ENCODE measurements around the gene MAOA.
"Not testable (repeated sequence)": the region's sequence is repeated elsewhere in the genome, so short reads cannot be mapped to it uniquely, and the experiment has no call there.

The MAOA gene

GRCh38 chrX:43661521-43662240 is 5.6 kb downstream of the MAOA start:
- peak; percentile 74 for DNase-seq (ENCODE audit: low read depth)
- no peak overlapping the region for H3K4me3 ChIP-seq (ENCODE audit: low read depth, low read length)

GRCh38 chrX:43663173-43663572 is 7.1 kb downstream of the MAOA start:
- no peak for DNase-seq (ENCODE audit: low read depth)
- no peak for TF ChIP-seq CTCF (conservative IDR thresholded peaks at IDR 0.05; ENCODE audit: low read depth, low read length)
- H3K4me3 ChIP-seq (ENCODE audit: low read depth, low read length) = no peak overlapping the region

More at GRCh38 chrX:43661521-43662240, 5.6 kb downstream of the MAOA start:
- no peak for TF ChIP-seq CTCF (conservative IDR thresholded peaks at IDR 0.05; ENCODE audit: low read depth, low read length)

GRCh38 chrX:43664258-43664657 is 8.2 kb downstream of the MAOA start:
- no peak for TF ChIP-seq CTCF (conservative IDR thresholded peaks at IDR 0.05; ENCODE audit: low read depth, low read length)
- H3K4me3 ChIP-seq (ENCODE audit: low read depth, low read length) = no peak overlapping the region
- no peak for DNase-seq (ENCODE audit: low read depth)

- no peak for DNase-seq (ENCODE audit: low read depth)
- no peak overlapping the region for H3K4me3 ChIP-seq (ENCODE audit: low read depth, low read length)
- no peak for TF ChIP-seq CTCF (conservative IDR thresholded peaks at IDR 0.05; ENCODE audit: low read depth, low read length)
Observed at GRCh38 chrX:43664708-43665107, 8.6 kb downstream of the MAOA start.

- no peak for TF ChIP-seq CTCF (conservative IDR thresholded peaks at IDR 0.05; ENCODE audit: low read depth, low read length)
- DNase-seq (ENCODE audit: low read depth) = no peak
Observed at GRCh38 chrX:43666311-43666912, 10.3 kb downstream of the MAOA start.

GRCh38 chrX:43675965-43676628 is 20.0 kb downstream of the MAOA start:
- not testable (repeated sequence) for H3K4me3 ChIP-seq (ENCODE audit: low read depth, low read length); DNase-seq (ENCODE audit: low read depth)

More at GRCh38 chrX:43666311-43666912, 10.3 kb downstream of the MAOA start:
- no peak overlapping the region for H3K4me3 ChIP-seq (ENCODE audit: low read depth, low read length)

- TF ChIP-seq CTCF (conservative IDR thresholded peaks at IDR 0.05; ENCODE audit: low read depth, low read length) = no peak
- DNase-seq (ENCODE audit: low read depth) = peak; percentile 84
- no peak overlapping the region for H3K4me3 ChIP-seq (ENCODE audit: low read depth, low read length)
Observed at GRCh38 chrX:43676971-43677572, 21.0 kb downstream of the MAOA start.

All from choroid plexus epithelial cell (primary cell).